B cell (primary cell): Measurements from ENCODE around the gene RBM7.

ENCODE experiments used
- CTCF ChIP-seq: fragments of 200-600 bp; IDR thresholded peaks from one replicate; pipeline ENCODE4 v1.8.0; 2022; ENCODE audit warnings: antibody characterized with exemption, mild to moderate bottlenecking
- EZH2 ChIP-seq: IDR thresholded peaks from 2 replicates; pipeline ENCODE4 v1.6.1; 2012; ENCODE audit warnings: borderline replicate concordance, low read depth, mild to moderate bottlenecking, moderate library complexity, low read length; ENCODE audit not compliant: insufficient read depth, poor library complexity, severe bottlenecking

- TF ChIP-seq CTCF (no peak), EZH2 (no peak)
These were observed 29.8 kb downstream of the RBM7 start for GRCh38 chr11:114430290-114430689.
